Measurements from ENCODE around the gene GARIN5B. TPM values are rescaled to one million over a fixed set of nuclear protein-coding genes. Genes with fewer than 3 reads are reported as not detected.

GARIN5B gene
- total and polyA plus RNA-seq, 2 of the 13 experiments (the other 11 are each of a cell fraction or from before 2014, with no cell fraction given), result not detected

- TF ChIP-seq AKAP8 (CRISPR knock-in tag; IDR thresholded peaks at IDR 0.05) (0 out of 2 replicates have a peak, but pooled peaks have one; percentile 10), MTERF4 (CRISPR knock-in tag; IDR thresholded peaks at IDR 0.05) (no peak), ELF4 (CRISPR knock-in tag; IDR thresholded peaks at IDR 0.05; ENCODE audit: borderline replicate concordance) (no peak), NR1H2 (CRISPR knock-in tag; IDR thresholded peaks at IDR 0.05; ENCODE audit: borderline replicate concordance, low read depth) (no peak), ATF7 (IDR thresholded peaks at IDR 0.05) (no peak), ATF7 (CRISPR knock-in tag; IDR thresholded peaks at IDR 0.05) (no peak)
- TF ChIP-seq, protein P1, sequence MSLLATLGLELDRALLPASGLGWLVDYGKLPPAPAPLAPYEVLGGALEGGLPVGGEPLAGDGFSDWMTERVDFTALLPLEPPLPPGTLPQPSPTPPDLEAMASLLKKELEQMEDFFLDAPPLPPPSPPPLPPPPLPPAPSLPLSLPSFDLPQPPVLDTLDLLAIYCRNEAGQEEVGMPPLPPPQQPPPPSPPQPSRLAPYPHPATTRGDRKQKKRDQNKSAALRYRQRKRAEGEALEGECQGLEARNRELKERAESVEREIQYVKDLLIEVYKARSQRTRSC (CRISPR knock-in tag; IDR thresholded peaks at IDR 0.05; ENCODE audit: low read depth), result no peak
- TF ChIP-seq, protein P2, sequence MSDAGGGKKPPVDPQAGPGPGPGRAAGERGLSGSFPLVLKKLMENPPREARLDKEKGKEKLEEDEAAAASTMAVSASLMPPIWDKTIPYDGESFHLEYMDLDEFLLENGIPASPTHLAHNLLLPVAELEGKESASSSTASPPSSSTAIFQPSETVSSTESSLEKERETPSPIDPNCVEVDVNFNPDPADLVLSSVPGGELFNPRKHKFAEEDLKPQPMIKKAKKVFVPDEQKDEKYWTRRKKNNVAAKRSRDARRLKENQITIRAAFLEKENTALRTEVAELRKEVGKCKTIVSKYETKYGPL (CRISPR knock-in tag; IDR thresholded peaks at IDR 0.05), result no peak
These were observed 27.4 kb upstream of the GARIN5B start (continued) for GRCh38 chr19:55390461-55390880.

DNA sequence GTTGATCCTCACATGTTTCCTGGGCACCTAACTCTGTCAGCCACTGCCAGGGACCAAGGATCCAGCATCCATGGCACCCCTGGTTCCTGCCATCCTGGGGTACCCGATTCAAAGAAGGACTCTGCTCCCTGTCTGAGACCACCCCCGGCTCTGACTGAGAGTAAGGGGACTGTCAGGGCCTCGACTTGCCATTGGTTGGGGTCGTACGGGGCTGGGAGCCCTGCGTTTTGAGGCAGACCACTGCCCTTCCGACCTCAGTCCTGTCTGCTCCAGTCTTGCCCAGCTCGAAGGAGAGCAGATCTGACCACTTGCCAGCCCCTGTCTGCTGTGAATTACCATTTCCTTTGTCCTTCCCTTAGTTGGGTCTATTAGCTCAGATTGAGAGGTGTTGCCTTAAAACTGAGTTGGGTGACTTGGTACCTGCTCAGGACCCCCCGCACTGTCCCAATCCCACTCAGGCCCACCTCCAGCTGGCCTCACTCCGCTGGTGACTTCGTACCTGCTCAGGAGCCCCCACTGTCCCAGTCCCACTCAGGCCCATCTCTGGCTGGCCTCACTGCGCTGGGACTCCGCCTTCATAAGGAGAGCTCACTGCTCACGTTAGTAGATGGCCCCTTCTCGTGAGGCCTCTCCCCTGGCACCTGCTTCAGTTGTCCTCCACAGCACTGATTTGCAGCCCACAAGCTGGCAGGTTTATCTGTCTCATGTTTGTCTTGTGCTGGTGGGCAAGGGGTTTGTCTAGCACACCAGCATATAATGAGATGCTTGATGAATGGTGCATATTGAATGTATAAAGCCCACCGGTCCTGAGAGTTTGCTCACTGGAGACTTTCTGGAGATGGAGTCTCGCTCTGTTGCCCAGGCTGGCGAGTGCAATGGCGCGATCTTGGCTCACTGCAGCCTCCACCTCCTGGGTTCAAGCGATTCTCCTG lies 26.6 kb upstream of the GARIN5B start:
- ChIA-PET CTCF (ENCODE audit: low intra/inter-chr PET ratio, low total read pairs) (no interaction called here), POLR2A (interaction anchor here (0.6 to 9.7 kb wide), 10 partner anchors 14 to 186 kb away, joined by 3 to 62 read pairs (median 4); partner anchors contain the start of genes HSPBP1, KMT5C and UBE2S)
- no peaks in the 10 kb centered on the region; a peak in 1 of 5 replicates for H3K27me3 ChIP-seq (ENCODE audit: control insufficient read depth in 1 of 2, insufficient read depth in 2 of 2, low read length in 2 of 2)
- H3K79me2 ChIP-seq (ENCODE audit: insufficient read depth, low read length), result peaks cover 27% of the 10 kb centered on the region
- H3K9ac ChIP-seq (ENCODE audit: insufficient read depth, low read depth, low read length), result no peak overlapping the region
- no peaks in the 10 kb centered on the region for H3K9me3 ChIP-seq (ENCODE audit: low read length)
- H4K20me1 ChIP-seq (ENCODE audit: insufficient read depth, low read length), result peaks cover 48% of the 10 kb centered on the region
- no peak overlapping the region for H3K27ac ChIP-seq (ENCODE audit: extremely low read length, insufficient read depth, low read length)
- peaks cover 59% of the 10 kb centered on the region for H3K4me1 ChIP-seq (ENCODE audit: insufficient read depth, low read length)
- FAIRE-seq (no peak), ATAC-seq (no peak), DNase-seq (ENCODE audit: low spot score) (no peak)
- 90% methylated on average over 11 of the region's 21 CpGs for WGBS (ENCODE audit: low lambda C conversion rate)
- no peak overlapping the region for H3K4me2 ChIP-seq (ENCODE audit: low read depth, low read length)
- no peak overlapping the region for H2AFZ ChIP-seq (ENCODE audit: low read length)
- H3K36me3 ChIP-seq (replicated peaks in 1 of 2; ENCODE audit: control insufficient read depth in 1 of 2, insufficient read depth in 2 of 2, low read length in 2 of 2), result peaks cover 16 to 35% of the 10 kb centered on the region in 2 experiments
- no TSS peak for BruUV-seq (replicated peaks)
- in situ Hi-C loops (cut with HindIII; ENCODE audit: extremely low pct_ligation_motif_present, low pct_unique_long_range_greater_than_20kb) (no loop called here), intact Hi-C loops (cut with micrococcal nuclease; ENCODE audit: unreplicated experiment) (loop anchor here (5.0 kb wide), 1 partner anchor 57 kb away; no protein-coding TSS in a partner anchor)
- no peak overlapping the region for H3K4me3 ChIP-seq (replicated peaks in 1 of 3; ENCODE audit: insufficient read depth in 1 of 3, low read depth in 2 of 3, low read length in 3 of 3)
- TF ChIP-seq ZNF329 (CRISPR knock-in tag; IDR thresholded peaks at IDR 0.05; ENCODE audit: low read depth) (no peak), ZSCAN30 (CRISPR knock-in tag; IDR thresholded peaks at IDR 0.05) (no peak), AGO2 (optimal IDR thresholded peaks at IDR 0.05; ENCODE audit: low read depth, low read length) (peak; percentile 90), SALL1 (CRISPR knock-in tag; IDR thresholded peaks at IDR 0.05) (0 out of 2 replicates have a peak, but pooled peaks have one; percentile 28), NFYB (CRISPR knock-in tag; IDR thresholded peaks at IDR 0.05) (no peak), FOXC1 (CRISPR knock-in tag; IDR thresholded peaks at IDR 0.05; ENCODE audit: borderline replicate concordance) (no peak), HOMEZ (CRISPR knock-in tag; IDR thresholded peaks at IDR 0.05; ENCODE audit: low read depth) (no peak), NFYC (CRISPR knock-in tag; IDR thresholded peaks at IDR 0.05) (no peak)
- TF ChIP-seq, protein P3, sequence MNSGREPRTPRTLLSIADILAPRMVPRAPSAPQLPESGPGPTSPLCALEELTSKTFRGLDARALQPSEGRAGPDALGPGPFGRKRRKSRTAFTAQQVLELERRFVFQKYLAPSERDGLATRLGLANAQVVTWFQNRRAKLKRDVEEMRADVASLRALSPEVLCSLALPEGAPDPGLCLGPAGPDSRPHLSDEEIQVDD (CRISPR knock-in tag; IDR thresholded peaks at IDR 0.05; ENCODE audit: borderline replicate concordance), result no peak
